ENCODE data around the gene CTNNA2.

The CTNNA2 gene

GRCh38 chr2:80364524-80365212 is 851.8 kb downstream of the CTNNA2 start:
- no peak overlapping the region for H3K4me3 ChIP-seq (ENCODE audit: control insufficient read depth, low read depth, low read length)
- DNase-seq (ENCODE audit: low read depth): no peak
- no peak for TF ChIP-seq CTCF (conservative IDR thresholded peaks at IDR 0.05; ENCODE audit: control insufficient read depth, insufficient read depth, low read depth, low read length)

GRCh38 chr2:80365762-80366161 is 852.9 kb downstream of the CTNNA2 start:
- no peak for DNase-seq (ENCODE audit: low read depth)
- TF ChIP-seq CTCF (conservative IDR thresholded peaks at IDR 0.05; ENCODE audit: control insufficient read depth, insufficient read depth, low read depth, low read length): no peak
- no peak overlapping the region for H3K4me3 ChIP-seq (ENCODE audit: control insufficient read depth, low read depth, low read length)

GRCh38 chr2:80370375-80371009 is 857.6 kb downstream of the CTNNA2 start:
- no peak for DNase-seq (ENCODE audit: low read depth)
- no peak for TF ChIP-seq CTCF (conservative IDR thresholded peaks at IDR 0.05; ENCODE audit: control insufficient read depth, insufficient read depth, low read depth, low read length)
- H3K4me3 ChIP-seq (ENCODE audit: control insufficient read depth, low read depth, low read length): no peak overlapping the region

- TF ChIP-seq CTCF (conservative IDR thresholded peaks at IDR 0.05; ENCODE audit: control insufficient read depth, insufficient read depth, low read depth, low read length): no peak
- DNase-seq (ENCODE audit: low read depth): no peak
- no peak overlapping the region for H3K4me3 ChIP-seq (ENCODE audit: control insufficient read depth, low read depth, low read length)
Observed at GRCh38 chr2:80374105-80374504, 861.3 kb downstream of the CTNNA2 start.

GRCh38 chr2:80377071-80377470 is 864.2 kb downstream of the CTNNA2 start:
- no peak for TF ChIP-seq CTCF (conservative IDR thresholded peaks at IDR 0.05; ENCODE audit: control insufficient read depth, insufficient read depth, low read depth, low read length)
- H3K4me3 ChIP-seq (ENCODE audit: control insufficient read depth, low read depth, low read length): no peak overlapping the region
- DNase-seq (ENCODE audit: low read depth): no peak

GRCh38 chr2:80380736-80381135 is 867.9 kb downstream of the CTNNA2 start:
- no peak overlapping the region for H3K4me3 ChIP-seq (ENCODE audit: control insufficient read depth, low read depth, low read length)
- DNase-seq (ENCODE audit: low read depth): no peak
- TF ChIP-seq CTCF (conservative IDR thresholded peaks at IDR 0.05; ENCODE audit: control insufficient read depth, insufficient read depth, low read depth, low read length): no peak

Measured in fibroblast of mammary gland (primary cell).